ENCODE data around the gene ZNF514. TPM values are rescaled to one million over a fixed set of nuclear protein-coding genes. Genes with fewer than 3 reads are reported as not detected.

ZNF514 gene
- 10 to 100 TPM; 11.0 to 12.7 TPM for total RNA-seq

GRCh38 chr2:95159690-95160449, at the start of gene ZNF514:
TSS of gene ZNF514 (minus strand) at chr2:95159848. CDS start at chr2:95153253, 6,595 bp downstream.

GRCh38 chr2:95207111-95207961, 47.7 kb upstream of the ZNF514 start, which contains the start of gene ZNF892:
TSS of gene ZNF892 (plus strand) at chr2:95207521. CDS start at chr2:95207816, 295 bp downstream.

GRCh38 chr2:95165371-95166064, 5.9 kb upstream of the ZNF514 start, which contains the start of gene ZNF2:
TSS of gene ZNF2 (plus strand) at chr2:95165809. CDS start at chr2:95176227, 10,418 bp downstream.

GRCh38 chr2:95121407-95122196, 38.0 kb downstream of the ZNF514 start, which contains the start of gene MRPS5:
TSS of gene MRPS5 (minus strand) at chr2:95121808. CDS start at chr2:95121791, 17 bp downstream.

Other genes with a start within 250 kb of the ZNF514 start
- gene MAL, start 134.1 kb downstream of the ZNF514 start, total RNA-seq: 10 to 100 TPM; 25.8 to 62.9 TPM
- 10 to 100 TPM; 35.8 to 57.9 TPM for gene MRPS5, start 38.0 kb downstream of the ZNF514 start, total RNA-seq
- 1 to 10 TPM; 6.2 to 8.7 TPM for gene ZNF2, start 6.0 kb upstream of the ZNF514 start, total RNA-seq
- 1 to 10 TPM; 5.2 to 6.7 TPM for gene ZNF892, start 47.7 kb upstream of the ZNF514 start, total RNA-seq
- under 1 TPM; under 0.01 to 0.34 TPM for gene PROM2, start 114.6 kb upstream of the ZNF514 start, total RNA-seq
- 100 to 1,000 TPM in 1 of 2 donors, 10 to 100 TPM in 1; 33.3 to 168 TPM for gene KCNIP3, start 137.5 kb upstream of the ZNF514 start, total RNA-seq
- 10 to 100 TPM; 46.6 to 52.3 TPM for gene FAHD2A, start 242.9 kb upstream of the ZNF514 start, total RNA-seq